ENCODE results near the gene EBI3. TPM values are rescaled to one million over a fixed set of nuclear protein-coding genes. Genes with fewer than 3 reads are reported as not detected.
"Not testable (repeated sequence)": the region's sequence is repeated elsewhere in the genome, so short reads cannot be mapped to it uniquely, and the experiment has no call there.

The EBI3 gene
- total RNA-seq, 6 donors from 2014 or later: 1.7 to 7.4 (median 2.5) TPM

GRCh38 chr19:4228765-4229178 is 551 bp upstream of the EBI3 start:
- DNase-seq: no peak
- H3K27me3 ChIP-seq: peaks cover 0 to 17% (median 2%) of the 10 kb centered on the region in 4 donors

GRCh38 chr19:4230237-4230636 is 914 bp downstream of the EBI3 start:
- not testable (repeated sequence) for H3K36me3 ChIP-seq; H3K9me3 ChIP-seq; DNase-seq; H3K4me3 ChIP-seq; H3K27ac ChIP-seq; ATAC-seq (ENCODE audit: low FRiP score in 2 of 2)
- H3K27me3 ChIP-seq: peaks cover 0 to 17% (median 2%) of the 10 kb centered on the region in 4 donors
- WGBS, 2 donors: 84 to 91% methylated on average over 6 of the region's 6 CpGs
- peaks cover 5 to 11% (median 7%) of the 10 kb centered on the region in 4 donors for H3K4me1 ChIP-seq

More at GRCh38 chr19:4228765-4229178, 551 bp upstream of the EBI3 start:
- Histone ChIP-seq H3K36me3 (no peaks in the 10 kb centered on the region), H3K27ac (peak overlapping the region in 1 of 4 donors; percentile 39), H3K4me3 (no peak overlapping the region), H3K4me1 (peaks cover 5 to 11% (median 7%) of the 10 kb centered on the region in 4 donors), H3K9me3 (no peaks in the 10 kb centered on the region)
- no peak for ATAC-seq (ENCODE audit: low FRiP score in 2 of 2)
- TF ChIP-seq EP300 (IDR thresholded peaks at IDR 0.05): no peak
- TF ChIP-seq POLR2A (IDR thresholded peaks at IDR 0.05): no peak
- WGBS, 2 donors: 58 to 61% methylated on average over 2 of the region's 2 CpGs

GRCh38 chr19:4231521-4231920 is 2.2 kb downstream of the EBI3 start:
- not testable (repeated sequence) for H3K4me3 ChIP-seq; H3K9me3 ChIP-seq; DNase-seq; ATAC-seq (ENCODE audit: low FRiP score in 2 of 2); H3K27ac ChIP-seq; H3K36me3 ChIP-seq
- 82 to 87% methylated on average over 6 of the region's 6 CpGs for WGBS, 2 donors
- H3K4me1 ChIP-seq: peaks cover 5 to 11% (median 7%) of the 10 kb centered on the region in 4 donors
- peaks cover 0 to 17% (median 2%) of the 10 kb centered on the region in 4 donors for H3K27me3 ChIP-seq

- H3K27me3 ChIP-seq: peaks cover 0 to 17% (median 2%) of the 10 kb centered on the region in 4 donors
- ATAC-seq (ENCODE audit: low FRiP score in 2 of 2): not testable (repeated sequence)
- WGBS, 2 donors: 80 to 89% methylated on average over 5 of the region's 5 CpGs
Observed at GRCh38 chr19:4232139-4232538, 2.8 kb downstream of the EBI3 start.

GRCh38 chr19:4232614-4233281 is 3.4 kb downstream of the EBI3 start:
- 60 to 67% methylated on average over 6 to 13 of the region's 21 CpGs for WGBS, 2 donors
- TF ChIP-seq POLR2A (IDR thresholded peaks at IDR 0.05) (no peak), CTCF (IDR thresholded peaks at IDR 0.05) (no peak), POLR2AphosphoS5 (IDR thresholded peaks at IDR 0.05) (no peak)
- Histone ChIP-seq H3K27ac (no peak overlapping the region), H3K27me3 (peaks cover 0 to 17% (median 2%) of the 10 kb centered on the region in 4 donors), H3K4me3 (no peak overlapping the region), H3K9me3 (no peaks in the 10 kb centered on the region), H3K36me3 (no peaks in the 10 kb centered on the region), H3K4me1 (peaks cover 5 to 11% (median 7%) of the 10 kb centered on the region in 4 donors)
- DNase-seq (no peak), ATAC-seq (ENCODE audit: low FRiP score in 2 of 2) (no peak)

More at GRCh38 chr19:4232139-4232538, 2.8 kb downstream of the EBI3 start:
- not testable (repeated sequence) for H3K27ac ChIP-seq, H3K36me3 ChIP-seq, H3K9me3 ChIP-seq, DNase-seq, H3K4me3 ChIP-seq
- H3K4me1 ChIP-seq: peaks cover 5 to 11% (median 7%) of the 10 kb centered on the region in 4 donors

- Histone ChIP-seq H3K9me3 (no peaks in the 10 kb centered on the region), H3K36me3 (no peaks in the 10 kb centered on the region), H3K27ac (no peak overlapping the region), H3K27me3 (peaks cover 0 to 17% (median 2%) of the 10 kb centered on the region in 4 donors), H3K4me1 (peaks cover 5 to 11% (median 7%) of the 10 kb centered on the region in 4 donors), H3K4me3 (no peak overlapping the region)
- ATAC-seq (ENCODE audit: low FRiP score in 2 of 2) (peak in 1 of 2 donors; percentile 71), DNase-seq (peak in 1 of 2 donors; percentile 41)
- WGBS, 2 donors: 34 to 41% methylated on average over 9 to 11 of the region's 11 CpGs
- TF ChIP-seq POLR2AphosphoS5 (IDR thresholded peaks at IDR 0.05): no peak
- peak; percentile 33 to 57 (median 48) for TF ChIP-seq CTCF (IDR thresholded peaks at IDR 0.05)
- no peak for TF ChIP-seq EP300 (IDR thresholded peaks at IDR 0.05)
- no peak for TF ChIP-seq POLR2A (IDR thresholded peaks at IDR 0.05)
Observed at GRCh38 chr19:4233282-4233853, 4.0 kb downstream of the EBI3 start.

Measured in upper lobe of left lung (tissue), 6 donors.